A549 (cell line): ENCODE data around the gene SLC4A4. TPM values are rescaled to one million over a fixed set of nuclear protein-coding genes. Genes with fewer than 3 reads are reported as not detected.
A peak's percentile ranks its signal among the peaks of the same experiment; 100 is the strongest.

Experiments used
- ATAC-seq, 2 experiments: fragments of 200-7000 bp in 1 of 2; fragments of >200 bp in 1 of 2; cut with Nextera tagmentation in 1 of 2; cut with Tn5 transposase in 1 of 2; 3 replicates each; pipeline versions ENCODE4 v1.8.0 to v1.9.1; 2018 to 2020; ENCODE audit warnings: mild to moderate bottlenecking in 1 of 2, moderate library complexity in 1 of 2
- CTCF ChIA-PET: fragments of 300-600 bp; sonication (Branson Sonifier 250); formaldehyde crosslinking; extraction: SDS; loops from one replicate; lab custom pipeline; 2021; ENCODE audit warnings: antibody characterized with exemption, inconsistent platforms; lab: Yijun Ruan, JAX
- POLR2A ChIA-PET: fragments of 350-600 bp; formaldehyde crosslinking; extraction: SDS; loops from one replicate; lab custom pipeline; 2021; ENCODE audit warnings: antibody characterized with exemption, inconsistent platforms; lab: Yijun Ruan, JAX
- DNase-seq, 2 experiments: peaks; one replicate each; pipeline versions ENCODE4 v3.0.0 to v3.0.0-alpha.2; 2011 to 2016; ENCODE audit warnings: low read depth in 1 of 2, low spot score in 1 of 2
- FAIRE-seq: peaks from 2 replicates; lab custom pipeline; 2011; peaks lifted over from hg19 to GRCh38; lab: Jason Lieb, UNC
- H3K27ac ChIP-seq, 2 experiments: fragments of >200 bp; sonication (Bioruptor Twin); formaldehyde crosslinking; 3 replicates each; pipeline ENCODE4 v1.5.1; 2016 to 2017
- H3K4me1 ChIP-seq: fragments of >200 bp; sonication (Bioruptor Twin); formaldehyde crosslinking; 3 replicates; pipeline ENCODE4 v1.6.1; 2016
- H3K4me2 ChIP-seq: fragments of >200 bp; sonication (Bioruptor Twin); formaldehyde crosslinking; 3 replicates; pipeline ENCODE4 v1.6.1; 2016
- H3K4me3 ChIP-seq: fragments of >200 bp; sonication (Bioruptor Twin); formaldehyde crosslinking; 3 replicates; pipeline ENCODE4 v1.5.1; 2016
- H3K9me3 ChIP-seq: fragments of >200 bp; sonication (Bioruptor Twin); formaldehyde crosslinking; 3 replicates; pipeline ENCODE4 v1.6.1; 2016
- CBX8 ChIP-seq: fragments of 200-600 bp; sonication (generic); IDR thresholded peaks from 2 replicates; pipeline ENCODE4 v1.6.1; 2016
- CHD4 ChIP-seq: fragments of 200-600 bp; sonication (generic); IDR thresholded peaks from 2 replicates; pipeline ENCODE4 v1.6.1; 2016; ENCODE audit warnings: antibody characterized with exemption, mild to moderate bottlenecking, borderline replicate concordance
- E2F6 ChIP-seq: IDR thresholded peaks from 2 replicates; pipeline ENCODE4 v1.6.1; 2012; ENCODE audit warnings: low read depth, borderline replicate concordance
- EHMT2 ChIP-seq: fragments of 200-600 bp; sonication (generic); IDR thresholded peaks from 2 replicates; pipeline ENCODE4 v1.6.1; 2016; ENCODE audit warnings: antibody characterized with exemption, low read depth, mild to moderate bottlenecking, moderate library complexity
- ELK1 ChIP-seq: fragments of 150-350 bp; IDR thresholded peaks from 2 replicates; pipeline ENCODE4 v1.6.1; 2014; ENCODE audit warnings: low read depth, mild to moderate bottlenecking, low read length
- FOSB ChIP-seq: fragments of 250-450 bp; sonication (Bioruptor Pico); IDR thresholded peaks from 2 replicates; pipeline ENCODE4 v1.5.0; 2020; ENCODE audit warnings: mild to moderate bottlenecking, moderate library complexity
- JUNB ChIP-seq: fragments of >200 bp; sonication (Bioruptor Twin); formaldehyde crosslinking; IDR thresholded peaks from 2 replicates; pipeline ENCODE4 v1.6.1; 2016
- KDM5A ChIP-seq: fragments of 200-600 bp; sonication (generic); IDR thresholded peaks from 2 replicates; pipeline ENCODE4 v1.6.1; 2016; ENCODE audit warnings: antibody characterized with exemption, mild to moderate bottlenecking
- MAX ChIP-seq: IDR thresholded peaks from 2 replicates; pipeline ENCODE4 v1.6.1; 2012
- NFE2L2 ChIP-seq: fragments of 150-350 bp; conservative IDR thresholded peaks from 2 replicates; pipeline ENCODE4 v1.6.1; 2014; ENCODE audit warnings: low read length
- NPAS2 ChIP-seq: fragments of 250-450 bp; sonication (Bioruptor Pico); IDR thresholded peaks from 2 replicates; pipeline ENCODE4 v1.8.0; 2022; ENCODE audit warnings: mild to moderate bottlenecking, moderate library complexity, borderline replicate concordance
- PBX3 ChIP-seq: IDR thresholded peaks from 2 replicates; pipeline ENCODE4 v1.6.1; 2012
- POLR2A ChIP-seq: IDR thresholded peaks from 2 replicates; pipeline ENCODE4 v1.6.1; 2012; ENCODE audit warnings: mild to moderate bottlenecking, low read length
- POLR2AphosphoS2 ChIP-seq: conservative IDR thresholded peaks from 2 replicates; pipeline ENCODE4 v1.6.1; 2012; ENCODE audit warnings: low read length, improper control_type of control experiment, inconsistent platforms
- RCOR1 ChIP-seq: fragments of 150-350 bp; IDR thresholded peaks from 2 replicates; pipeline ENCODE4 v1.6.1; 2014; ENCODE audit warnings: antibody characterized with exemption, low read length, low read depth
- RNF2 ChIP-seq: fragments of 200-600 bp; sonication (generic); IDR thresholded peaks from 2 replicates; pipeline ENCODE4 v1.6.1; 2016; ENCODE audit warnings: low read depth, mild to moderate bottlenecking, antibody characterized with exemption, moderate library complexity, borderline replicate concordance
- TFCP2L1 ChIP-seq: fragments of 250-450 bp; sonication (Bioruptor Pico); IDR thresholded peaks from 2 replicates; pipeline ENCODE4 v1.5.0; 2021; ENCODE audit warnings: mild to moderate bottlenecking
- TP53 ChIP-seq: fragments of 250-450 bp; sonication (Bioruptor Pico); IDR thresholded peaks from 2 replicates; pipeline ENCODE4 v1.5.0; 2021; ENCODE audit warnings: mild to moderate bottlenecking, moderate library complexity
- USF2 ChIP-seq: fragments of 450-650 bp; IDR thresholded peaks from 2 replicates; pipeline ENCODE4 v1.6.1; 2014; ENCODE audit warnings: antibody characterized with exemption
- ZC3H11A ChIP-seq: fragments of 450-650 bp; IDR thresholded peaks from 2 replicates; pipeline ENCODE4 v1.6.1; 2014; ENCODE audit warnings: antibody characterized with exemption, mild to moderate bottlenecking
- ZNF302 ChIP-seq: fragments of 250-450 bp; sonication (Bioruptor Pico); IDR thresholded peaks from 2 replicates; pipeline ENCODE4 v1.9.0; 2021; ENCODE audit warnings: inconsistent platforms, mild to moderate bottlenecking, moderate library complexity
- WGBS: methylation state at CpG from one replicate; pipeline ENCODE4 v1.1.6; 2017; ENCODE audit errors: missing lambda C conversion rate; 5-methylcytosine and 5-hydroxymethylcytosine counted together
- polyA plus RNA-seq, 4 experiments: library from polyadenylated mRNA; depleted of rRNA in 3 of 4; stranded (reverse); fragments of >200 nt; fragmentation: RNase III in 1 of 4; extraction: RNeasy Plus Mini Kit Qiagen cat#74134 plus additional on column Dnase treatment in 1 of 4; gene quantifications; 2 replicates in 3 of 4; 3 replicates in 1 of 4; pipeline ENCODE4 v1.2.3, GENCODE V29; 2011 to 2017
- TF ChIP-seq, protein P1 (sequence below): fragments of >200 bp; sonication (Bioruptor Twin); formaldehyde crosslinking; IDR thresholded peaks from 3 replicates; pipeline ENCODE4 v1.5.1; 2016
- TF ChIP-seq, protein P2 (sequence below): fragments of 250-450 bp; sonication (Bioruptor Pico); IDR thresholded peaks from 2 replicates; pipeline ENCODE4 v1.5.0; 2021; ENCODE audit warnings: mild to moderate bottlenecking, moderate library complexity, borderline replicate concordance
- TF ChIP-seq, protein P3 (sequence below): fragments of 250-450 bp; sonication (Bioruptor Pico); IDR thresholded peaks from 2 replicates; pipeline ENCODE4 v1.5.0; 2020; ENCODE audit warnings: low read depth, mild to moderate bottlenecking, moderate library complexity

SLC4A4 gene
- polyA plus RNA-seq, 2 of the 4 experiments (the other 2 are of a cell fraction), result 1.8 to 2.9 TPM

GRCh38 chr4:71537551-71538065 is 198.8 kb downstream of the SLC4A4 start:
- Histone ChIP-seq H3K4me1 (no peaks in the 10 kb centered on the region), H3K4me2 (no peak overlapping the region), H3K9me3 (no peaks in the 10 kb centered on the region), H3K27ac (no peak overlapping the region), H3K4me3 (no peak overlapping the region)
- ATAC-seq (no peak), FAIRE-seq (no peak), DNase-seq (no peak)
- CTCF ChIA-PET, result no interaction called here
- TF ChIP-seq FOSB (CRISPR knock-in tag) (no peak), RCOR1 (no peak), TFCP2L1 (CRISPR knock-in tag) (no peak), E2F6 (no peak)
- POLR2A ChIA-PET, result no interaction called here
- 87% methylated on average over 6 of the region's 6 CpGs for WGBS

GRCh38 chr4:71538528-71538927 is 199.7 kb downstream of the SLC4A4 start:
- no peaks in the 10 kb centered on the region for H3K9me3 ChIP-seq
- TF ChIP-seq JUNB (no peak), USF2 (no peak), TFCP2L1 (CRISPR knock-in tag) (no peak), NFE2L2 (no peak), ZNF302 (CRISPR knock-in tag) (no peak)
- TF ChIP-seq, protein P1, sequence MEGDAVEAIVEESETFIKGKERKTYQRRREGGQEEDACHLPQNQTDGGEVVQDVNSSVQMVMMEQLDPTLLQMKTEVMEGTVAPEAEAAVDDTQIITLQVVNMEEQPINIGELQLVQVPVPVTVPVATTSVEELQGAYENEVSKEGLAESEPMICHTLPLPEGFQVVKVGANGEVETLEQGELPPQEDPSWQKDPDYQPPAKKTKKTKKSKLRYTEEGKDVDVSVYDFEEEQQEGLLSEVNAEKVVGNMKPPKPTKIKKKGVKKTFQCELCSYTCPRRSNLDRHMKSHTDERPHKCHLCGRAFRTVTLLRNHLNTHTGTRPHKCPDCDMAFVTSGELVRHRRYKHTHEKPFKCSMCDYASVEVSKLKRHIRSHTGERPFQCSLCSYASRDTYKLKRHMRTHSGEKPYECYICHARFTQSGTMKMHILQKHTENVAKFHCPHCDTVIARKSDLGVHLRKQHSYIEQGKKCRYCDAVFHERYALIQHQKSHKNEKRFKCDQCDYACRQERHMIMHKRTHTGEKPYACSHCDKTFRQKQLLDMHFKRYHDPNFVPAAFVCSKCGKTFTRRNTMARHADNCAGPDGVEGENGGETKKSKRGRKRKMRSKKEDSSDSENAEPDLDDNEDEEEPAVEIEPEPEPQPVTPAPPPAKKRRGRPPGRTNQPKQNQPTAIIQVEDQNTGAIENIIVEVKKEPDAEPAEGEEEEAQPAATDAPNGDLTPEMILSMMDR, result no peak
- WGBS, result 80% methylated on average over 2 of the region's 2 CpGs
- no peak for DNase-seq
- CTCF ChIA-PET, result no interaction called here
- POLR2A ChIA-PET, result no interaction called here
- FAIRE-seq, result no peak
- no peak overlapping the region for H3K4me2 ChIP-seq
- no peak overlapping the region for H3K4me3 ChIP-seq
- no peak for ATAC-seq
- H3K4me1 ChIP-seq, result no peaks in the 10 kb centered on the region
- H3K27ac ChIP-seq, result no peak overlapping the region

DNA sequence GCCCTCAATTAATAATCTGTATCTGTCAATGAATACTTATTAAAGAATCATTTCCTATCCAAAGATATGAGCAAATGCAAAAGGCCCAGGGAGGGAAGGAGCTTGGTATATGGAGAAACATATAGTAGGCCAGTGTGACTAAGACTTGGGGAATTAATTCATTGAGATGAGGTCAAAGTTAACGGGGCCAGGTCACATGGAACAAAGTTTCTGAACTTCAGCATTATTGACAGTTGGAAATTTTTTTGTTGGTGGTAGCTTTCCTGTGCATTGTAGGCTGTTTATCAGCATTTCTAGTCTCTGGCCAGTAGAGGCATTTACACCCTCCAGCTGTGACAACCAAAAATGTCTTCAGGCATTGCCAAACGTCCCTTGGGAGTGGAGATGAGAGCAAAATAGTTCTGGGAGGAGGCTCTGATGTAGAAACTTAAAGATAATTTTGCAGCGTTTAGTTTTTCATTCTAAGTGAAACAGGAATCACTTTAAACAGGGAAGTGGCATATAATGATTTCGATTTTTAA is 202.0 kb downstream of the SLC4A4 start:
- ChIA-PET CTCF (no interaction called here), POLR2A (no interaction called here)
- Histone ChIP-seq H3K4me1 (no peaks in the 10 kb centered on the region), H3K27ac (no peak overlapping the region), H3K9me3 (no peaks in the 10 kb centered on the region), H3K4me2 (no peak overlapping the region), H3K4me3 (no peak overlapping the region)
- ATAC-seq, result peak in 1 of 2 experiments; percentile 32; a peak in 1 of 6 replicates
- FAIRE-seq, result no peak
- 49% methylated on average over 4 of the region's 4 CpGs for WGBS
- no peak for DNase-seq
- TF ChIP-seq, protein P2, sequence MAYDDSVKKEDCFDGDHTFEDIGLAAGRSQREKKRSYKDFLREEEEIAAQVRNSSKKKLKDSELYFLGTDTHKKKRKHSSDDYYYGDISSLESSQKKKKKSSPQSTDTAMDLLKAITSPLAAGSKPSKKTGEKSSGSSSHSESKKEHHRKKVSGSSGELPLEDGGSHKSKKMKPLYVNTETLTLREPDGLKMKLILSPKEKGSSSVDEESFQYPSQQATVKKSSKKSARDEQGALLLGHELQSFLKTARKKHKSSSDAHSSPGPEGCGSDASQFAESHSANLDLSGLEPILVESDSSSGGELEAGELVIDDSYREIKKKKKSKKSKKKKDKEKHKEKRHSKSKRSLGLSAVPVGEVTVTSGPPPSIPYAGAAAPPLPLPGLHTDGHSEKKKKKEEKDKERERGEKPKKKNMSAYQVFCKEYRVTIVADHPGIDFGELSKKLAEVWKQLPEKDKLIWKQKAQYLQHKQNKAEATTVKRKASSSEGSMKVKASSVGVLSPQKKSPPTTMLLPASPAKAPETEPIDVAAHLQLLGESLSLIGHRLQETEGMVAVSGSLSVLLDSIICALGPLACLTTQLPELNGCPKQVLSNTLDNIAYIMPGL (CRISPR knock-in tag), result no peak
- no peak for TF ChIP-seq RNF2
- TF ChIP-seq NPAS2 (CRISPR knock-in tag), result no peak
- no peak for TF ChIP-seq EHMT2
- no peak for TF ChIP-seq KDM5A
- no peak for TF ChIP-seq CHD4
- TF ChIP-seq ZC3H11A, result no peak
- no peak for TF ChIP-seq MAX
- no peak for TF ChIP-seq PBX3
- TF ChIP-seq NFE2L2, result no peak
- TF ChIP-seq ELK1, result no peak
- TF ChIP-seq CBX8, result no peak
- TF ChIP-seq POLR2A, result no peak
- TF ChIP-seq, protein P3, sequence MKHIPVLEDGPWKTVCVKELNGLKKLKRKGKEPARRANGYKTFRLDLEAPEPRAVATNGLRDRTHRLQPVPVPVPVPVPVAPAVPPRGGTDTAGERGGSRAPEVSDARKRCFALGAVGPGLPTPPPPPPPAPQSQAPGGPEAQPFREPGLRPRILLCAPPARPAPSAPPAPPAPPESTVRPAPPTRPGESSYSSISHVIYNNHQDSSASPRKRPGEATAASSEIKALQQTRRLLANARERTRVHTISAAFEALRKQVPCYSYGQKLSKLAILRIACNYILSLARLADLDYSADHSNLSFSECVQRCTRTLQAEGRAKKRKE, result no peak
- TF ChIP-seq TP53 (CRISPR knock-in tag), result no peak
- no peak for TF ChIP-seq POLR2AphosphoS2
